Retina (tissue), 1 donor: ENCODE results near the gene LBX1.
"Not testable (repeated sequence)": the region's sequence is repeated elsewhere in the genome, so short reads cannot be mapped to it uniquely, and the experiment has no call there.

Source experiments
- DNase-seq: peaks from one replicate; pipeline ENCODE4 v3.0.0-alpha.2; 2016

The LBX1 gene

DNA sequence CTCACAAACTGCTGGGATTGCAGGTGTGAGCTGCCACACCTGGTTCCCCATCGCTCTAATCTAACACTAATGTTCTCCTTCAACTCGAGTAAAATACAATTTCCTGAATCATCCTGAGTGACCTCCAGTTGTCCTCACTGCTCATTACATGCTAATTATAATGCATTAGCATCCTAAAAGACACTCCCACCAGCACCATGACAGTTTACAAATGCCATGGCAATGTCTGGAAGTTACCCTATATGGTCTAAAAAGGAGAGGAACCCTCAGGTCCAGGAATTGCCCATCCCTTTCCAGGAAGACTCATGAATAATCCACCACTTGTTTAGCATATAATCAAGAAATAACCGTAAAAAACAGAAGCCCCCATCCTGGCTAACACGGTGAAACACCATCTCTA lies 26.6 kb downstream of the LBX1 start:
- DNase-seq: not testable (repeated sequence)

DNA sequence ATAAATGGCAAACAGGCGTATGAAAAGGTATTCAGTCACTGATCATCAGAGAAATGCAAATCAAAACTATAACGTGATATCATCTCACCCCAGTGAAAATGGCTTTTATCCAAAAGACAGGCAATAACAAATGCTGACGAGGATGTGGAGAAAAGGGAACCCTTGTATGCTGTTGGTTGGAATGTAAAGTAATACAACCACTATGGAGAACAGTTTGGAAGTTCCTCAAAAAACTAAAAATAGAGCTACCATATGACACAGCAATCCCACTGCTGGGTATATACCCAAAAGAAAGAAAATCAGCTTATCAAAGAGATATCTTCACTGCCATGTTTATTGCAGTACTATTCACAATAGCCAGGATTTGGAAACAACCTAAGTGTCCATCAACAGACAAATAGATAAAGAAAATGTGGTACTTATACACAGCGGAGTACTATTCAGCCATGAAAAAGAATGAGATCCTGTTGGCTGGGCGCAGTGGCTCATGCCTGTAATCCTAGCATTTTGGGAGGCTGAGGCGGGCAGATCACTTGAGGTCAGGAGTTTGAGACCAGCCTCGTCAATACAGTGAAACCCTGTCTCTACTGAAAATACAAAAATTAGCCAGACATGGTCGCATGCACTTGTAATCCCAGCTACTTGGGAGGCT lies 30.8 kb downstream of the LBX1 start:
- not testable (repeated sequence) for DNase-seq

DNA sequence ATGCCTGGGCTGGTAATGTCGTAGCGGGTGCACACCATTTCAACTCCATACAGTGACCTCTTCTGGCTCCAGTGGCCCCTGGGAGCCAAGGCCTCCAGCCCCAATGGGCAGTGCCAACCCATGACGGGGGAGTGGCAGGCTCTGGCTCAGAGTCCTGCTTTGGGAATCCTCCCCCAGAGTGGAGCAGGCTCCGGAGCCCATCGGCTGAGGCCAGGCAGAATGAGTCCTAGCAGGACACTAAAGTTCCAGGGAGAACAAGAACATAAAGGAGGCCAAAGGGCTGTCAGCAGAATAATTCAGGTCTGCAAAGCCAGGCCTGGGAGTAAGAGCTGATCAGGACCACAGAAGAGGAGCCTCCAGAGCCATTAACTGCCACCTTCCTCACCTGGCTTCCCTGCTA lies 33.3 kb downstream of the LBX1 start:
- no peak for DNase-seq

DNA sequence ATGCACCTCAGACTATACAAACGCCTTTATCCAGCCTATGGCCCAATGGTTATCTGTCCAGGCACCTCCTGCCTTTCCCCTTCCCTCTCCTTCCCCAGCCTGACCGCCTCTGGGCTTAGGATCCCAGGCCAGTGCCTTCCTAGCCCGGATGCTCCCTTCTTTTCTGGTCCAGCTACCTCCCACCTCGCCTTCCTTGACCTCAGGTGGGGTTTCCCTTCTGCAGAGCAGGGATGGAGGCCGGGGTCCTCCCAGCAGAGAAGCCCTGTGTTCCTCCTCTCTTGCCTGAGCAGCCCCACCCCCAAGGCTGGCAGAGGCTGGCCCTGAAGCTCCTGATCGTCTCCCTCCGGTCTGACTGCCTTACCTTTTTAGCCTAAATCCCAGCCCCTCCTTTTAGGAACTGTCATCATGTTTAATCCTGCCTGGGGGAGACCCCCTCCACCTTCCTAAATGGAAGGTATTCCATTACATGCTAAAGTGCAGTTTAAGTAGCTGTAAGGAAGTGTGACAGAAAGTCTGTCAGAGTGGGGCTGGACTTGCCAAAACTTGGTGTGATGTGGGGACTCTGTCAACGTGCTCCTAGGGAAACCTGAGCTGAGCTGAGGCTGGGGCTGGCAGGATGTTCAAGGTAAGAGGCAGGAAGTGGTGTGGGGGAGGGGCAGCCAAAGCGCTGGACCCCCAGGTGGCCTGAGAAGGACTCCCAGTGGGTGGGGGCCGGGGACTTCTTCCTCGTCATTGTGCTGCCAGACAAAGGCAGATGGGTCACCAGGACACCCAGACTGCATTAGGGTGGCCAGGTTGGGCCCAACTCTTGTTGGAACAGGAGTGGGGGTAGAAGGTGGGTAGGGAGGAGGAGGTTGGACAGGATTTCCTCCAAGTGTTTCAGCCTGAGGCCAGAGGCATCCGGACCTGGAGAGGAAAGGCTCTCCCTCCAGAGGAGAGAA lies 39.5 kb downstream of the LBX1 start:
- DNase-seq: no peak

DNA sequence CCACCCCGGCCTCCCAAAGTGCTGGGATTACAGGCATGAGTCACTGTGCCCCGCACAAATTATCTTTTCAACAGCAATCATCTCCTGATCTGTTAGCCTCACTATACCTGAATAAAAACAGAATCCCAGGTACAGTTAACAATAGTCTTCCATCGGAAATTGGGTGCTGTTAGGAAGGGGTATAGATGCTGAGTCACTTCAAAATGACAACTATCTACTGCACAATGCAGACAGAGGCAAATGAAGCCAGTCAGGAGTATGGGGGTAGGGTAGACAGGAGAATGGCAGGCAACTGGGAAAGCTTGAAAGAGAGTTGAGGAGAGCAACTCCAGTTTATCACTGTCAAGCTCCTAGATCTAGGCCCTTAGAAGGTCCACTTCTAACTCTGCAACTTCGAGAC lies 40.3 kb downstream of the LBX1 start:
- no peak for DNase-seq

DNA sequence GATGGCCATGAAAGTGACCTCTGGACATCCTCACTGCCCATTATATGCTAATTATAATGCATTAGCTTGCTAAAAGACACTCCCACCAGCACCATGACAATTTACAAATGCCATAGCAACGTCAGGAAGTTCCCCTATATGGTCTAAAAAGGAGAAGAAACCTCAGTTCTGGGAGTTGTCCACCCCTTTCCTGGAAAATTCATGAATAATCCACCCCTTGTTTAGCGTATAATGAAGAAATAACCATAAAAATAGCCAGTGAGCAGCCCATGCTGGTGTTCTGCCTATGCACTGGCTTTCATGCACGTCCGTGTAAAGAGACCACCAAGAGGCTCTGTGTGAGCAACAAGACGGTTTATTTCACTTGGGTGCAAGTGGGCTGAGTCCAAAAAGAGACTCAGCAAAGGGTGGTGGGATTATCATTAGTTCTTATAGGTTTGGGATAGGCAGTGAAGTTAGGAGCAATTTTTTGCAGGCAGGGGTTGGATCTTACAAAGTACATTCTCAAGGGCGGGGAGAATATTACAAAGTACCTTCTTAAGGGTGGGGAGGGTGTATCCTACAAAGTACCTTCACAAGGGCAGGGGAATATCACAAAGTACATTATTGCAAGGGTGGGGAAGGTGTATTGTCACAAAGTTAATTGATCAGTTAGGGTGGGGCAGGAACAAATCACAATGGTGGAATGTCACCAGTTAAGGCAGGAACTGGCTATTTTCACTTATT lies 45.6 kb downstream of the LBX1 start:
- DNase-seq: no peak

DNA sequence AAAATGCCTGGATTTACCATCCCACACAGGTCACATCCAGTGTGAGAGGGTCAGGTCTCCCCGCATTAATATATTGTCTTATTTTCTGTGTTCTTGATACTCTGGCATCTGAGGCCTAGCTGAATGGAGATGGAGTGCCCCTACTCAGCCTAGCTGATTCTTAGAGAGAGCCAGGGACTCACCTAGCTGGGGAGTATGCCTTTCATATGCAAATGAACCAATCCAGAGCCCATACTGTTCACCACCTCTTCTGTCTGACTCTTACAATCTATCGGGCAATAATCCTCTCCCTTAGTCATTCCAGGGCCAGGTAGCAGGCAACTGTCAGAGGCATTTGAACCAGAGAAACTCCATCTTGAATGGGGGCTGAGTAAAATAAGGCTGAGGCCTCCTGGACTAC lies 46.3 kb downstream of the LBX1 start:
- DNase-seq: no peak
